T47D (cell line): ENCODE measurements around the gene UNC5C.

Experiments used
- DNase-seq, 2 experiments: peaks; one replicate each; pipeline versions ENCODE4 v3.0.0 to v3.0.0-alpha.2; 2011 to 2012; ENCODE audit warnings: low read depth in 1 of 2, low spot score in 1 of 2
- JUND ChIP-seq: IDR thresholded peaks from 2 replicates; pipeline ENCODE4 v1.6.1; 2012; ENCODE audit warnings: low read depth
- in situ Hi-C: cut with HindIII; loops from 2 replicates; pipeline ENCODE4 v1.10.0; 2016; ENCODE audit warnings: low sequenced_read_pairs, low pct_unique_long_range_greater_than_20kb

Gene UNC5C

DNA sequence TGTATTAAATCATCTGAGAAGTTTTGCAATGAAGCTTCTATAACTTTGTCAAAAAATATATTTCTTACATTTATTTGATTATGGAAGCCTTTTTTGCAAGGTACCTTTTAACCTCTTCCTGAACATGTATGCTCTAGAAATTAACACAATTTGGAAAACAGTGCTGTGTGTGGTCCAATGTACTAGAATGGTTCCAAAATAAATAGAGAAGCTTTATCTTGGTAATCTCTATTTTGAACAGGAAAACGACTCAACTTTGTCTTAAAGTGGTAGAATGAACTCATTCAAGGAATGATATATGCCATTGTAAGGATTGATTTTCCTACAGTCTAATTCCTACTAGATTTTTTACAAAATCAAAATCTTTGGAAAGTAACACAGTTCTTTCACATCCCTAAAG lies 248.5 kb downstream of the UNC5C start:
- in situ Hi-C loops: no loop called here
- DNase-seq: no peak
- TF ChIP-seq JUND: no peak

DNA sequence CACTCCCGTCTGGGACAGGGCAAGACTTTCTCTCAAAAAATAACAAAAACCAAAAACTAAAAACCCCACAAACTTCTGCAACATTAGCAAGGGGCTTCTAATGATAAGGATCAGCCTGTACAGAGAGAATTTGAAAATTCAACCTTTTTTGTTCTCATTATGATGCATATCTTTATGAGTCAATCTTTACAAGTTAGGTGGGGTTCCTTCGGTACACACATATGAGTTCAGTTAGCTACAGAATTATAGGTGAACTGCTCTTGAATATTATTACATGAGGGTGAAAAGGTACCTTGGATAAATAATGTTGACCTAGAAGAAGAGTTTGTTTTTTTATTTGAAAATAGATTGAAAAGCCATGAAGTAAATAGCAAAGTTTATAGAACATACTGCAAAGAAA lies 252.7 kb downstream of the UNC5C start:
- DNase-seq: no peak
- TF ChIP-seq JUND: no peak
- in situ Hi-C loops: no loop called here

DNA sequence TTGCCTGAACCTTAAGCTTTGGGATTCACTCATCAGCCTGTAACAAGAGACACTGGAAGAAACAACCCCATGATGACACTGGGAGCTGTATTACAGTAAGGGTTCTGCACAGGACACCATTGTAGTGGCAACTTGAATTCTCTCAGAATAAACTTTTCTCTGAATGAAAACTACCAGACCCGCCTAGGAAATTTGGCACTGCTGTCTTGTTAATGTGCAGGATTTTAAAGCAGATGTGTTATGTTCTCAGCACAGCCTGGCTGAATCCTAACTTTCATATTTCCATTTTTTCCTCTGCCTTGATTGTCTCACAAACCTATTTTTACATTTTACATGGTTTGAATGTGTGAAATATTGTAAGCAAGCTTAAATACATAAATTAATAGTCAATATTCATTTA lies 253.6 kb downstream of the UNC5C start:
- no peak for DNase-seq
- in situ Hi-C loops: no loop called here
- TF ChIP-seq JUND: no peak

DNA sequence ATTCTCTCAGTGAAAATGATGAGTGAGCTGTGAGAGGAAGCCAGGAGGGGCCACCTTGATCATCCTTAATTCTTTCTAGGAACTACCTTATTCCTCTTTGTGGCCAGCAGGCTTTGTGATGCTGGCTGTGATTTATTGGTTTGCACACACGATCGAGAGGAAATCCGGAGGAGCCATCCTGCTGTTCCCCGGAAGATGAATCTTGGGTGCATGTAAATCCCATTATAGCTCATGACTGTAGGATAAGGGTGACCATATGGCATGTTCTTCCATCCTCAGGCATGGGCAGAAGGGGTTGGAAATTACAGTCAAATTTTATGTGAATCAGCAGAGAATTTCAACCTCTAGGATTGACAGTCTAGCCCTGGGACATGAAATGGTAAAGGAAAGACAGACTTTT lies 254.5 kb downstream of the UNC5C start:
- in situ Hi-C loops: no loop called here
- TF ChIP-seq JUND: no peak
- no peak for DNase-seq

DNA sequence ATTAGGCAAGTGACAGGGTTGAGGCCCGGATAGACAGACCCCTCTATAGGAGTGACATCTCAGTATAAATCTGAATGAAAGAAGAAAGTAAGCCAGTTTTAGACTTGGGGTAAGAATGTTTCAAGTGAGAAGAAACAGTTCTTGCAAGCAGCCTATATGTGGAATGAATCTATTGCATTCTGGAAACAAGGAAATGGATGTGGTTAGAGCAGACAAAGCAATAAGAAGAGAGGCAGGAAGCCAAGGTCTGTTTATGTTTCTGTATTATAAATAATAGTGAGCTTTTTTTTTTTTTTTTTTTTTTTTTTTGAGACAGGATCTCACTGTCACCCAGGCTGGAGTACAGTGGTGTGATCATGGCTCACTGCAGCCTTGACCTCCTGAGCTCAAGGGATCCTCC lies 255.8 kb downstream of the UNC5C start:
- no peak for DNase-seq
- no peak for TF ChIP-seq JUND
- in situ Hi-C loops: no loop called here

DNA sequence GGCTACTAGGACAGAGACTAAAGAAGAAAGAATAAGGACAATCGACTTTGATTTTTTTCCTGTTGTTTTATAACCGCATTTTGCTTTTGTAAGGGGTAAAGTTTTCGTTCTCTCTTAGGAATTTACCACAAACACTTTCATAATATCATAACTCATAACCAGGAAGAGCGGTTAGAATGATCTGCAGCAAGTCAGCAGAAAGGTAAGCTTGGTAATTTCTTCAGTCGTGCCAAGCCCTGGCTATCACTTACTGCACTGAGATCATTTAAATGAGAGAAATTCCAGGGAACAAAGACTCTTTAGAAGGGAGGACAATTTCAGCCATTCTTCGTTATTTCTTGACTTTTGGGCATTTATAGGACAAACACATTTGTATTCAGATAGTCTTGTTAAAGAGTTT lies 258.1 kb downstream of the UNC5C start:
- no peak for TF ChIP-seq JUND
- in situ Hi-C loops: no loop called here
- DNase-seq: no peak

DNA sequence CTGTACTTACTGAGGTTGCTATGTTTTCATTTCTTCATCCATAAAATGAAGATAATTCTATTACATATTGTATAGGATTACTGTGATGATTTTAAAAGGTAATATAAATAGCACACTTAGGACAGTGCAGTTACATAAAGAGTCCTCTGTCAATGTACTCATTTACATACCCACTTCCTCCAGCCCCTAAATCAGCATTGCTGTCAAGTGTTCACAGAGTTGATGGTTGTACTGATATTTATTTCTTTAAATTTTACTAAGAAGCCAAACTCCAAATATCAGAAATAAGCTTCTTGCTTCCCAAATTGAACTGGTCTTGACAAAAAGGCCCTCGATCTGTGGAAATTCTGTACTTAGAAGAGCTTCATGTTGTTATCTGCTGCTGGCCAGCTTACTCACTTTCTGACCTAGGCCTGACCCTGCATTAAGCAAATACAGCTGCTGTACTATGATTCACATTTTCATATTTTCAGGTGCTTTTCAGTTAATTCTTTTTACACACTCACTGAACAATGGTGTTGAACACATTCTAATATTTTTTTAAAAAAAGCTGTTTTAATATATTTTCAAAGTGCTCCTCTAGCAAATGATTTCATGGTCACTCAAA lies 259.6 kb downstream of the UNC5C start:
- no peak for DNase-seq

DNA sequence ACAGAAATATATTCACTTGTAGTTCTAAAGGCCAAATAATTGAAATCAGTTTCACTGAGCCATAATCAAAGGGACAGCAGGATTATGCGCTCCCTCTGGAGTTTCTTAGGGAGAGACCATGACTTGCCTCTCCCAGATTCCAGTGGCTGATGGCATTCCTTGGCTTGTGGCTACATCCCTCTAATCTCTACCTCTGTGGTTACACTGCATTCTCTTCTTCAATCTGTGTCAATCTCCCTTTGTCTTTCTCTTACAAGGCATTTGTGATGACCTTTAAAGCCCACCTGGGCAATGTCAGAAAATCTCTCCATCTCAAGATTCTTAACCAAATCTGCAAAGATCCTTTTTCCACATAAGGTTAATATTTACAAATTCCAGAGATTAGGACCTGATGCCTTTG lies 260.2 kb downstream of the UNC5C start:
- DNase-seq: no peak
- in situ Hi-C loops: no loop called here
- TF ChIP-seq JUND: no peak

More for the DNA sequence above, 259.6 kb downstream of the UNC5C start:
- TF ChIP-seq JUND: no peak
- in situ Hi-C loops: no loop called here

DNA sequence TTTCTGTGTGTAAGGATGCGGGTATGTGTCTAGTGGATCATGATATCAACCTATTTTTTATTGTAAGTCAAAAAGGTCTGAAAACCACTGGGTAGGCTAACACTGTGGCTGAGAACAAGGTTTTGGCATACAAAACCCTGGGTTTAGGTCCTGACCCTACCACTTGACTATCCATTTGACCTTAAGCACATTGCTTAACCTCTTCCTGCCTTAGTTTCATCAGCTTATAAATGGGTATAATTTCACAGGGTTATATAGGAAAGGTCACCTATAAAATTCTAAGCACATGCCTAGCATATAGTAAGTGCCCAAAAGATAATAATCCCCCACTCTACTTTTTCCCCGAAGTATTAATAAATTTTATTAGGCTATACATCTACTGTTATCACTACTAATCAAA lies 263.0 kb downstream of the UNC5C start:
- no peak for DNase-seq
- in situ Hi-C loops: no loop called here
- TF ChIP-seq JUND: no peak

DNA sequence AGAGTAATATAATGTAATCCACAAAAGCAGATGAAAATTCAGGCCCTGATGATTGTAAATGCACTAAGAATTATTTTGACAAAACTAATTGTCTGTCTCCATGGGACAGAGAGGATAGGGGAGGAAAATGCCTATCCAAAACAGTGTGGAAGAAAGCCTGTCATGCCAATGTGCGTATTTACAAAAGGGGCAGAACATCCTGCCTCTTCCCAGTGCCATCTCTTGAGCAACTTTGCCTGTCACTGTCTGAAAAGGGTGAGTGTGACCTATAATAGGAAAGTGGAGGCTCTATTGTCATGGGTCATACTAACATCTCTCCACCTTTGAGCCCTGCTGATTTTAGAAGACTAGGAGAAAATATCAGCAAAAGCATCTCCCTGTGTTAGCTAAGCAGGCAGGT lies 264.1 kb downstream of the UNC5C start:
- no peak for TF ChIP-seq JUND
- DNase-seq: no peak
- in situ Hi-C loops: no loop called here

DNA sequence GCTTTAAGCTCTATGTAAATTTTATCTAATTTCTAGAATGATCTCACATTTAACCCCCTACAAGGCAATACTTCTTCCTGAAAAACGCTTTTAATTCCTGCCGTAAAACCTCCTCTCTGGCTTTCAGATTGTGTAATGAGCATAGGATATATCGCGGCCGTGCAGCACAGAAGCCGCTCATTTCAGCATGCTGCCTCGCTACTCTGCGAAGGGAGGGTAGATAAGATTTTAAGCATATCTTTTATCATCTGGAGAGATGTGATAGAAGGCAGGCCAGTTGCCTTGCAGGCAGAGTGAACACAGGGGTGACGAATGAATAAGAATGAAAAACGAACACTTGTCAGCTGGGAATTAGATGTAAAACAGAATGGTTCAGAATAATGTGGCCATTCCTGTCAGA lies 265.5 kb downstream of the UNC5C start:
- no peak for DNase-seq
- in situ Hi-C loops: no loop called here
- TF ChIP-seq JUND: no peak

DNA sequence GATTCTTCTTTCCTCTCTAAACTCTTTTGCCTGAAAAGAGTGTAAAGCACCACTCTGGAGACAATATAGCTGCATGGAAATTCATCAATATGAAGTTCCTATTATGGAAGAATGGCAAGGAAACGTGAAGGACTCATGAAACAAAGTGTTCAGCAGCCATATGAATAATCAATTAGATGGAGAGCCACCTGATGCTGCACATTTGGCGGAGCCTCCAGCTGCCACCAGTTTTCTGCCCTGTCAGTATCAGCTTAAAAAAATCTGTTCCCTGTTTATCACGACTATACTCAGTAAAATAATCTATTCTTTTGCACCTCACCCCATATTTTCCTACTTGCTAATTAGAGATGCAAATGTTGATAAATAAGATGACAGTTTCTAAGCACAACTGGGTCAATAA lies 276.0 kb downstream of the UNC5C start:
- in situ Hi-C loops: no loop called here
- no peak for TF ChIP-seq JUND
- no peak for DNase-seq

DNA sequence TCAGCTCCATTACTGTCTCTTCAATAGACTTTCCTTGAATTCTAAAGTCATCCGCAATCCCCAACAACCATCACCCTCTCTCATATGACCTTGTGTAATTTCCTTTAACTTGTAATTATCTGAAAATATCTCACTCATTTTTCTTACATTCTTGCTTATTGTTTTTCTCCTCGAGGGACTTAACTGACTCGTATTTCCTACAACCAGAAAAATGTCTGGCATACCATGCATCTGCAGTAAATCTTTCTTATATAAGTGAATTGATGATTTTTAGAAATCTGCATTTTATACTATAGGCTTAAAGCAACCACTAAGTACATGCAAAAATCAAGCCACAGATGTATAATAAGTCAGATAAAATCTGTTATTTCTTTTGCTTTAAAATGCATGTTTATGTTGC lies 276.7 kb downstream of the UNC5C start:
- no peak for TF ChIP-seq JUND
- no peak for DNase-seq
- in situ Hi-C loops: no loop called here

DNA sequence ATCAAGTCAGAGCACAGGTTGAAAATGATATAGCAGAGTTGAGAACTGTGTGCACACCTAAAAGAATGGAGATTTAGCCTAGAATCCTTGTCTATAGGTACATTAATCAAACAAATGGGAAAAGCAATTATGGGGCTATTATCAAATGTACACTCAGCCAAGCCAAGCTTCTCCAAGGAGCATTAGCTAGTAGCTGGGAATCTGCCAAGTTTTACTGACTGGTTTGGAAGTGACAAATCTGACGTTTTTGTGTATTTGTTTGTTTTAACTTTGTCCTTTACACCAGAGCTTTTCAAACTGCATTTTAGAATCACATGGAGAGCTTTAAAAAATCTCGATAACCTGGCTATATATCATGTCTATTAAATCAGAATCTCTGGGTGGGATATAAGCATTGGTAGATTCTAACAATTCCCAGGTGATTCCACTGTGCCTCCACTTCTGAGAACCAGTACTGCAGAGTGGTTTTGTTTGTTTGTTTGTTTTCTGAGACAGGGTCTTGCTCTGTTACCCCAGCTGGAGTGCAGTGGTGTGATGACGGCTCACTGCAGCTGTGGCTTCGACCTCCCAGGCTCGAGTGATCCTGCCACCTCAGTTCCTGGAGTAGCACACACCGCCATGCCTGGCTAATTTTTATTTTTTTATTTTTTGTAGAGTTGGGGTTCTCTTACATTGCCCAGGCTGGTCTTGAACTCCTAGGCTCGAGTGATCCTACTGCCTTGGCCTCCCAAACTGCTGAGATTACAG lies 279.8 kb downstream of the UNC5C start:
- in situ Hi-C loops: no loop called here
- no peak for DNase-seq
- no peak for TF ChIP-seq JUND
